Spleen (tissue), 13 donors: ENCODE data around the gene MAP3K10. TPM values are rescaled to one million over a fixed set of nuclear protein-coding genes. Genes with fewer than 3 reads are reported as not detected.

ENCODE experiments used
- DNase-seq: peaks from one replicate; pipeline ENCODE4 v3.0.0-alpha.2; 2020
- H3K27ac ChIP-seq, 8 donors: fragments of 200-600 bp; sonication (generic) in 7 of 8; 1 replicate in 4 of 8; 2 replicates in 4 of 8; pipeline versions ENCODE4 v1.5.0 to v1.8.0; 2016 to 2021; ENCODE audit warnings: inconsistent platforms in 4 of 8, mild to moderate bottlenecking in 4 of 8, moderate library complexity in 1 of 8
- H3K27me3 ChIP-seq, 7 donors: fragments of 200-600 bp; sonication (generic) in 6 of 7; replicated peaks in 1 of 7; 1 replicate in 4 of 7; 2 replicates in 3 of 7; pipeline versions ENCODE4 v1.5.0 to v1.8.0; 2016 to 2021; ENCODE audit warnings: inconsistent platforms in 3 of 7, mild to moderate bottlenecking in 1 of 7
- H3K36me3 ChIP-seq, 6 donors: fragments of 200-600 bp; sonication (generic) in 5 of 6; 1 replicate in 4 of 6; 2 replicates in 2 of 6; pipeline versions ENCODE4 v1.5.0 to v1.8.0; 2016 to 2021; ENCODE audit warnings: inconsistent platforms in 2 of 6
- H3K4me1 ChIP-seq, 6 donors: fragments of 200-600 bp; sonication (generic) in 5 of 6; 1 replicate in 3 of 6; 2 replicates in 3 of 6; pipeline versions ENCODE4 v1.5.0 to v1.8.0; 2016 to 2021; ENCODE audit warnings: inconsistent platforms in 3 of 6
- H3K4me3 ChIP-seq, 8 donors: fragments of 200-600 bp; sonication (generic) in 7 of 8; 1 replicate in 4 of 8; 2 replicates in 4 of 8; pipeline versions ENCODE4 v1.5.0 to v1.8.0; 2016 to 2021; ENCODE audit warnings: inconsistent platforms in 4 of 8, mild to moderate bottlenecking in 4 of 8, moderate library complexity in 2 of 8
- H3K9me3 ChIP-seq, 8 donors: fragments of 200-600 bp; sonication (generic) in 7 of 8; 1 replicate in 4 of 8; 2 replicates in 4 of 8; pipeline versions ENCODE4 v1.5.0 to v1.8.0; 2016 to 2021; ENCODE audit warnings: inconsistent platforms in 4 of 8
- CTCF ChIP-seq, 11 experiments: fragments of 200-600 bp in 7 of 11; fragments of 450-650 bp in 4 of 11; sonication (generic) in 4 of 11; IDR thresholded peaks in 8 of 11; conservative IDR thresholded peaks in 3 of 11; 1 replicate in 7 of 11; 2 replicates in 4 of 11; pipeline versions ENCODE4 v1.4.0 to v1.8.0; 2016 to 2021; ENCODE audit warnings: antibody characterized with exemption in 11 of 11, inconsistent platforms in 4 of 11, mild to moderate bottlenecking in 1 of 11
- POLR2A ChIP-seq, 3 donors: fragments of 450-650 bp; IDR thresholded peaks; one replicate each; pipeline ENCODE4 v1.5.1; 2017; ENCODE audit warnings: antibody characterized with exemption in 3 of 3, mild to moderate bottlenecking in 1 of 3
- POLR2AphosphoS5 ChIP-seq, 3 donors: sonication (generic); formaldehyde crosslinking; IDR thresholded peaks; one replicate each; pipeline ENCODE4 v1.5.1; 2017; ENCODE audit warnings: antibody characterized with exemption in 3 of 3
- WGBS, 5 donors: extraction: QIAGEN DNeasy Blood & Tissue Kit in 3 of 5; methylation state at CpG; one replicate each; pipeline versions ENCODE4 v1.1.5 to v1.1.7; 2013 to 2018; 5-methylcytosine and 5-hydroxymethylcytosine counted together
- intact Hi-C: fragments of 100-400 bp; cut with DNase I; formaldehyde crosslinking; loops from one replicate; pipeline ENCODE4 v1.15.0; 2023; ENCODE audit warnings: low total_unique reads
- long read RNA-seq, 2 donors: transcript quantifications; one replicate each; lab custom pipeline, GENCODE V29; 2026
- polyA plus RNA-seq, 3 donors: library from polyadenylated mRNA; stranded (reverse); fragments of 200-250 nt; gene quantifications; one replicate each; pipeline ENCODE4 v1.2.1, GENCODE V29; 2013
- total RNA-seq, 7 donors: library from RNA; depleted of rRNA in 3 of 7; stranded (reverse); fragments of >200 nt in 3 of 7; fragmentation: NEBNext Ultra II Directional in 4 of 7; extraction: Animal tissue kit (Norgen Biotek cat#: 25700) in 4 of 7; gene quantifications; one replicate each; pipeline versions ENCODE4 v1.1.0 to v1.2.1, GENCODE V29; 2016 to 2021
- donor health status: healthy with polysubstance abuse.
- donor health status: DM: no; HTN: no; CAD: no; lungs with moderate emphysema.
- donor health status: DM: no; HTN: no; CAD: no.
- donor health status: Bipolar disorder and iron deficiency.
- donor health status: healthy.
- donor health status: DM: no; HTN: no; CAD: no.
- donor health status: DM: yes; HTN: yes; CAD: no.

The MAP3K10 gene
- total RNA-seq (10 to 100 TPM; 14.0 to 25.6 (median 17.9) TPM), polyA plus RNA-seq (10 to 100 TPM in 1 of 3 donors, 1 to 10 TPM in 2; 4.3 to 23.0 (median 8.4) TPM)
- long read RNA-seq, donor 1, result 0 reads
- long read RNA-seq, donor 2, partial matches to known transcripts, result 0 of 2 reads
- long read RNA-seq, donor 2, other reads (novel, unspliced or antisense), result 0 of 2 reads

- Histone ChIP-seq H3K4me1 (peaks cover 9 to 40% (median 26%) of the 10 kb centered on the region in 6 donors), H3K27me3 (peaks cover 0 to 5% (median 0%) of the 10 kb centered on the region in 7 donors), H3K9me3 (no peaks in the 10 kb centered on the region), H3K4me3 (peak within 1 kb of the TSS; percentile 80 to 99 (median 94)), H3K36me3 (no peaks in the 10 kb centered on the region), H3K27ac (peak within 1 kb of the TSS; percentile 92 to 100 (median 96))
- intact Hi-C loops, result no loop called here
- TF ChIP-seq CTCF (IDR thresholded peaks at IDR 0.05 in 8 of 11, conservative IDR thresholded peaks at IDR 0.05 in 3 of 11) (no peak), POLR2A (IDR thresholded peaks at IDR 0.05) (peak in 1 of 3 donors; percentile 19), POLR2AphosphoS5 (IDR thresholded peaks at IDR 0.05) (peak; percentile 66 to 80 (median 77))
- 0 to 1% (median 0%) methylated on average over 24 to 116 of the region's 116 CpGs for WGBS, 5 donors
- DNase-seq, result peak; percentile 94
Observed at GRCh38 chr19:40190891-40191835, at the start of gene MAP3K10. Gene MAP3K10, plus strand, starts transcription at chr19:40191426. Its CDS starts 606 bp downstream, at chr19:40192032.

GRCh38 chr19:40141551-40141950 is 49.7 kb upstream of the MAP3K10 start:
- no peaks in the 10 kb centered on the region for H3K27me3 ChIP-seq
- H3K4me3 ChIP-seq, result no peak overlapping the region
- H3K27ac ChIP-seq, result no peak overlapping the region
- WGBS, 5 donors, result 80 to 89% (median 83%) methylated on average over 3 of the region's 3 CpGs
- H3K9me3 ChIP-seq, result no peaks in the 10 kb centered on the region
- DNase-seq, result no peak
- H3K4me1 ChIP-seq, result peaks cover 12 to 60% (median 40%) of the 10 kb centered on the region in 6 donors
- intact Hi-C loops, result no loop called here
- no peaks in the 10 kb centered on the region for H3K36me3 ChIP-seq
- TF ChIP-seq POLR2AphosphoS5 (IDR thresholded peaks at IDR 0.05), result no peak
- no peak for TF ChIP-seq CTCF (IDR thresholded peaks at IDR 0.05 in 8 of 11, conservative IDR thresholded peaks at IDR 0.05 in 3 of 11)
- no peak for TF ChIP-seq POLR2A (IDR thresholded peaks at IDR 0.05)

GRCh38 chr19:40143612-40144011 is 47.6 kb upstream of the MAP3K10 start:
- no peaks in the 10 kb centered on the region for H3K27me3 ChIP-seq
- no peaks in the 10 kb centered on the region for H3K9me3 ChIP-seq
- H3K27ac ChIP-seq, result peak overlapping the region in 6 of 8 donors; percentile 51 to 75 (median 68)
- H3K36me3 ChIP-seq, result no peaks in the 10 kb centered on the region
- H3K4me3 ChIP-seq, result peak overlapping the region in 2 of 8 donors; percentile 5 to 33
- WGBS, 5 donors, result 4 to 8% (median 7%) methylated on average over 5 of the region's 5 CpGs
- peak; percentile 80 for DNase-seq
- intact Hi-C loops, result no loop called here
- TF ChIP-seq POLR2A (IDR thresholded peaks at IDR 0.05) (no peak), POLR2AphosphoS5 (IDR thresholded peaks at IDR 0.05) (no peak), CTCF (IDR thresholded peaks at IDR 0.05 in 8 of 11, conservative IDR thresholded peaks at IDR 0.05 in 3 of 11) (no peak)
- peaks cover 19 to 77% (median 52%) of the 10 kb centered on the region in 6 donors for H3K4me1 ChIP-seq

- Histone ChIP-seq H3K9me3 (no peaks in the 10 kb centered on the region), H3K4me3 (peak overlapping the region in 2 of 8 donors; percentile 5 to 21), H3K27me3 (no peaks in the 10 kb centered on the region), H3K36me3 (no peaks in the 10 kb centered on the region), H3K4me1 (peaks cover 19 to 77% (median 52%) of the 10 kb centered on the region in 6 donors), H3K27ac (peak overlapping the region in 7 of 8 donors; percentile 44 to 75 (median 66))
- intact Hi-C loops, result no loop called here
- 2 to 5% (median 3%) methylated on average over 5 of the region's 5 CpGs for WGBS, 5 donors
- TF ChIP-seq POLR2AphosphoS5 (IDR thresholded peaks at IDR 0.05), result no peak
- no peak for TF ChIP-seq POLR2A (IDR thresholded peaks at IDR 0.05)
- no peak for TF ChIP-seq CTCF (IDR thresholded peaks at IDR 0.05 in 8 of 11, conservative IDR thresholded peaks at IDR 0.05 in 3 of 11)
- DNase-seq, result no peak
Observed at GRCh38 chr19:40144151-40144550, 47.1 kb upstream of the MAP3K10 start.
